SK-N-SH (cell line): ENCODE data around the gene EXOC6B. TPM values are rescaled to one million over a fixed set of nuclear protein-coding genes. Genes with fewer than 3 reads are reported as not detected.

ENCODE experiments used
- CTCF ChIA-PET: fragments of 300-600, 350-600 bp; formaldehyde crosslinking; extraction: SDS; loops from one replicate; lab custom pipeline; 2021; lab: Yijun Ruan, JAX
- POLR2A ChIA-PET: fragments of 350-600 bp; sonication (Branson Sonifier 250); formaldehyde crosslinking; extraction: SDS; loops from one replicate; lab custom pipeline; 2020; ENCODE audit warnings: antibody characterized with exemption, inconsistent platforms; lab: Yijun Ruan, JAX
- DNase-seq: peaks from one replicate; pipeline ENCODE4 v3.0.0; 2012
- H2AFZ ChIP-seq: fragments of 200-600 bp; sonication (generic); 2 replicates; pipeline ENCODE4 v1.8.1; 2016; ENCODE audit warnings: antibody characterized with exemption, mild to moderate bottlenecking, low read depth
- H3F3A ChIP-seq: fragments of 200-600 bp; sonication (generic); replicated peaks from 2 replicates; pipeline ENCODE3; 2016; ENCODE audit warnings: antibody characterized with exemption, mild to moderate bottlenecking; ENCODE audit not compliant: insufficient read depth
- H3K27ac ChIP-seq, 2 experiments: fragments of 200-500 bp in 1 of 2; fragments of 200-600 bp in 1 of 2; sonication (Bioruptor generic) in 1 of 2; sonication (generic), shearing (Covaris generic) in 1 of 2; 2 replicates each; pipeline versions ENCODE4 v1.5.1 to v1.6.1; 2014 to 2016; ENCODE audit warnings: low read depth in 2 of 2, inconsistent platforms in 1 of 2, low read length in 1 of 2, mild to moderate bottlenecking in 1 of 2, mixed read lengths in 1 of 2
- H3K27me3 ChIP-seq: fragments of 200-600 bp; sonication (generic), shearing (Covaris generic); 2 replicates; pipeline ENCODE4 v1.6.1; 2016; ENCODE audit warnings: mixed run types; ENCODE audit not compliant: insufficient read depth
- H3K36me3 ChIP-seq, 2 experiments: fragments of 200-500 bp in 1 of 2; fragments of 200-600 bp in 1 of 2; sonication (Bioruptor generic) in 1 of 2; sonication (generic) in 1 of 2; replicated peaks in 1 of 2; 2 replicates each; pipeline versions ENCODE3 to v1.5.1; 2014 to 2016; ENCODE audit warnings: low read length in 1 of 2, mild to moderate bottlenecking in 1 of 2; ENCODE audit not compliant: insufficient read depth in 2 of 2, control insufficient read depth in 1 of 2
- H3K4me1 ChIP-seq, 2 experiments: fragments of 200-500 bp in 1 of 2; fragments of 200-600 bp in 1 of 2; sonication (Bioruptor generic) in 1 of 2; sonication (generic), shearing (Covaris generic) in 1 of 2; 2 replicates each; pipeline versions ENCODE4 v1.5.1 to v1.6.1; 2014 to 2016; ENCODE audit warnings: low read depth in 1 of 2, low read length in 1 of 2, mixed run types in 1 of 2; ENCODE audit not compliant: insufficient read depth in 2 of 2, control insufficient read depth in 1 of 2
- H3K4me2 ChIP-seq: fragments of 200-600 bp; sonication (generic), shearing (Covaris generic); 2 replicates; pipeline ENCODE4 v1.6.1; 2017; ENCODE audit warnings: mixed run types
- H3K4me3 ChIP-seq, 2 experiments: fragments of 200-500 bp in 1 of 2; fragments of 200-600 bp in 1 of 2; sonication (Bioruptor generic) in 1 of 2; sonication (generic), shearing (Covaris generic) in 1 of 2; 2 replicates each; pipeline versions ENCODE4 v1.5.1 to v1.8.1; 2014 to 2016; ENCODE audit warnings: low read depth in 2 of 2, inconsistent platforms in 1 of 2, low read length in 1 of 2, mild to moderate bottlenecking in 1 of 2, mixed read lengths in 1 of 2, moderate library complexity in 1 of 2
- H3K79me2 ChIP-seq: fragments of 200-600 bp; sonication (generic); 2 replicates; pipeline ENCODE4 v1.8.1; 2017; ENCODE audit warnings: mild to moderate bottlenecking; ENCODE audit not compliant: insufficient read depth
- H3K9ac ChIP-seq: fragments of 200-600 bp; sonication (generic); 2 replicates; pipeline ENCODE4 v1.6.1; 2017; ENCODE audit warnings: mixed run types
- H3K9me2 ChIP-seq: fragments of 200-600 bp; sonication (generic); 2 replicates; pipeline ENCODE4 v1.6.1; 2017; ENCODE audit warnings: mixed run types
- H3K9me3 ChIP-seq: fragments of 200-600 bp; sonication (generic); 2 replicates; pipeline ENCODE4 v1.6.1; 2017; ENCODE audit warnings: mixed run types, mild to moderate bottlenecking, moderate library complexity
- H4K20me1 ChIP-seq: fragments of 200-600 bp; sonication (generic); 2 replicates; pipeline ENCODE4 v1.6.1; 2017; ENCODE audit warnings: mild to moderate bottlenecking, mixed run types; ENCODE audit not compliant: insufficient read depth
- CHD2 ChIP-seq: fragments of 150-350 bp; IDR thresholded peaks from 2 replicates; pipeline ENCODE4 v1.6.1; 2018; ENCODE audit warnings: low read length; ENCODE audit not compliant: partially characterized antibody
- ELF1 ChIP-seq: IDR thresholded peaks from 2 replicates; pipeline ENCODE4 v1.4.0; 2012
- EP300 ChIP-seq, 2 experiments: IDR thresholded peaks; 2 replicates each; pipeline versions ENCODE4 v1.4.0 to v1.6.1; 2012; ENCODE audit warnings: borderline replicate concordance in 1 of 2, low read depth in 1 of 2, low read length in 1 of 2
- FOSL2 ChIP-seq: IDR thresholded peaks from 2 replicates; pipeline ENCODE4 v1.4.0; 2012; ENCODE audit warnings: low read depth, mild to moderate bottlenecking, moderate library complexity, borderline replicate concordance
- FOXJ3 ChIP-seq: sonication (generic); formaldehyde crosslinking; IDR thresholded peaks from 2 replicates; pipeline ENCODE4 v1.5.1; 2020; ENCODE audit warnings: mild to moderate bottlenecking, missing genetic modification reagents
- GABPA ChIP-seq: IDR thresholded peaks from 2 replicates; pipeline ENCODE4 v1.4.0; 2012; ENCODE audit warnings: low read depth, mild to moderate bottlenecking
- GATA2 ChIP-seq: sonication (generic); formaldehyde crosslinking; IDR thresholded peaks from 2 replicates; pipeline ENCODE4 v1.5.0; 2020; ENCODE audit warnings: mild to moderate bottlenecking, missing genetic modification reagents
- IRF3 ChIP-seq: fragments of 150-350 bp; IDR thresholded peaks from 2 replicates; pipeline ENCODE4 v1.6.1; 2016; ENCODE audit warnings: mild to moderate bottlenecking, low read depth, low read length
- JUND ChIP-seq: IDR thresholded peaks from 2 replicates; pipeline ENCODE4 v1.4.0; 2012
- MEF2A ChIP-seq: IDR thresholded peaks from 2 replicates; pipeline ENCODE4 v1.4.0; 2012; ENCODE audit warnings: low read depth, borderline replicate concordance
- MXI1 ChIP-seq: IDR thresholded peaks from 2 replicates; pipeline ENCODE4 v1.6.1; 2012; ENCODE audit warnings: mild to moderate bottlenecking, low read depth, low read length, improper control_type of control experiment
- NRF1 ChIP-seq: IDR thresholded peaks from 2 replicates; pipeline ENCODE4 v1.6.1; 2012; ENCODE audit warnings: low read depth, mild to moderate bottlenecking, low read length
- RCOR1 ChIP-seq: fragments of 150-350 bp; IDR thresholded peaks from 2 replicates; pipeline ENCODE4 v1.6.1; 2017; ENCODE audit warnings: antibody characterized with exemption, low read length
- RFX5 ChIP-seq: IDR thresholded peaks from 2 replicates; pipeline ENCODE4 v1.6.1; 2012; ENCODE audit warnings: mild to moderate bottlenecking, improper control_type of control experiment, low read length
- RXRA ChIP-seq: IDR thresholded peaks from 2 replicates; pipeline ENCODE4 v1.4.0; 2012; ENCODE audit warnings: low read depth, mild to moderate bottlenecking, borderline replicate concordance
- SIN3A ChIP-seq: IDR thresholded peaks from 2 replicates; pipeline ENCODE4 v1.6.1; 2012; ENCODE audit warnings: low read depth, mild to moderate bottlenecking, low read length, moderate library complexity, borderline replicate concordance
- TEAD4 ChIP-seq: IDR thresholded peaks from 2 replicates; pipeline ENCODE4 v1.4.0; 2012; ENCODE audit warnings: mild to moderate bottlenecking, borderline replicate concordance; ENCODE audit not compliant: insufficient read depth
- USF1 ChIP-seq: IDR thresholded peaks from 2 replicates; pipeline ENCODE4 v1.4.0; 2012; ENCODE audit warnings: low read depth, borderline replicate concordance
- USF2 ChIP-seq: fragments of 150-350 bp; IDR thresholded peaks from 2 replicates; pipeline ENCODE4 v1.6.1; 2017; ENCODE audit warnings: antibody characterized with exemption, low read length, low read depth, borderline replicate concordance
- YY1 ChIP-seq: IDR thresholded peaks from 2 replicates; pipeline ENCODE4 v1.4.0; 2012; ENCODE audit warnings: low read depth, mild to moderate bottlenecking
- ZBTB33 ChIP-seq: IDR thresholded peaks from 2 replicates; pipeline ENCODE4 v1.4.0; 2012; ENCODE audit warnings: low read depth, borderline replicate concordance
- WGBS: methylation state at CpG from one replicate; pipeline ENCODE4 v1.1.6; 2017; ENCODE audit warnings: low lambda C conversion rate; 5-methylcytosine and 5-hydroxymethylcytosine counted together
- polyA plus RNA-seq, 3 experiments: library from polyadenylated mRNA; depleted of rRNA; stranded (reverse); fragments of >200 nt; gene quantifications; 2 replicates each; pipeline ENCODE4 v1.2.3, GENCODE V29; 2012
- TF ChIP-seq, protein P1 (sequence below): IDR thresholded peaks from 2 replicates; pipeline ENCODE4; 2012

EXOC6B gene
- polyA plus RNA-seq, 1 of the 3 experiments (the other 2 are of a cell fraction), result 7.4 TPM

- TF ChIP-seq FOSL2, result no peak
- TF ChIP-seq MEF2A, result no peak
- TF ChIP-seq FOXJ3, result no peak
- TF ChIP-seq USF1, result no peak
- no peak for TF ChIP-seq RFX5
- TF ChIP-seq ELF1, result no peak
- TF ChIP-seq, all 33 proteins: peak for 0
- POLR2A ChIA-PET, result no interaction called here
- Histone ChIP-seq H3K9me3 (no peaks in the 10 kb centered on the region), H3K4me3 (no peak overlapping the region), H3F3A (no peaks in the 10 kb centered on the region), H3K9ac (no peak overlapping the region), H3K4me2 (no peak overlapping the region), H4K20me1 (no peaks in the 10 kb centered on the region), H3K36me3 (no peaks in the 10 kb centered on the region), H3K9me2 (no peaks in the 10 kb centered on the region), H3K27ac (no peak overlapping the region), H3K4me1 (no peaks in the 10 kb centered on the region), H3K27me3 (no peaks in the 10 kb centered on the region), H2AFZ (no peak overlapping the region), H3K79me2 (no peaks in the 10 kb centered on the region)
- CTCF ChIA-PET, result interaction anchor here (1.5 kb wide), 1 partner anchor 231 kb away, joined by 4 read pairs; no protein-coding TSS in a partner anchor
- WGBS, result 69% methylated on average over 3 of the region's 3 CpGs
- DNase-seq, result no peak
Observed at GRCh38 chr2:72349016-72349415, 476.8 kb downstream of the EXOC6B start.

DNA sequence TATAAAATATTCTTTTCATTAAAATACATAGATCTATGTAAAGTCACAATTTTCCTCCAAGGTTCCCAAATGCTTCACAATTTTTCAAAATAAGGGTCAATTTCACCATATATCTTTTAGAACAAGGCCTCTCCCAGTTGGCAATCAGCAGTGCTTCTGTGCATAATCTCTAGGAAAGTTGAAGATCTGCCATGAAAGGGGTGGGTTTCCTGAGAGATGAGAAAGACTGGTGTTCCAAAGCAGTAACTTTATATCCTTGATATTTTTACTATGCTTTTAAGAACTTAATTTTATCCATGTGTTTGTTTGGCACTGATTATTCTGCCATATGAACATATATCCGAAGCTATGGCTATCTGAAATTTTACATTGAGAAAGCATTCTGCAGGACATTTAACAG, 478.8 kb downstream of the EXOC6B start:
- Histone ChIP-seq H4K20me1 (no peaks in the 10 kb centered on the region), H3K79me2 (no peaks in the 10 kb centered on the region), H3K27me3 (no peaks in the 10 kb centered on the region), H3K9me2 (no peaks in the 10 kb centered on the region), H3K9me3 (no peaks in the 10 kb centered on the region), H3K4me1 (no peaks in the 10 kb centered on the region), H3K4me2 (no peak overlapping the region), H3K9ac (no peak overlapping the region), H3K36me3 (no peaks in the 10 kb centered on the region), H3F3A (no peaks in the 10 kb centered on the region), H2AFZ (no peak overlapping the region), H3K4me3 (no peak overlapping the region), H3K27ac (no peak overlapping the region)
- WGBS, result 88% methylated on average over 1 of the region's 1 CpG
- POLR2A ChIA-PET, result no interaction called here
- DNase-seq, result no peak
- no peak for TF ChIP-seq TEAD4
- TF ChIP-seq FOXJ3, result no peak
- no peak for TF ChIP-seq USF2
- TF ChIP-seq MXI1, result no peak
- no peak for TF ChIP-seq ZBTB33
- no peak for TF ChIP-seq RXRA
- no peak for TF ChIP-seq NRF1
- TF ChIP-seq CHD2, result no peak
- TF ChIP-seq, protein P1, sequence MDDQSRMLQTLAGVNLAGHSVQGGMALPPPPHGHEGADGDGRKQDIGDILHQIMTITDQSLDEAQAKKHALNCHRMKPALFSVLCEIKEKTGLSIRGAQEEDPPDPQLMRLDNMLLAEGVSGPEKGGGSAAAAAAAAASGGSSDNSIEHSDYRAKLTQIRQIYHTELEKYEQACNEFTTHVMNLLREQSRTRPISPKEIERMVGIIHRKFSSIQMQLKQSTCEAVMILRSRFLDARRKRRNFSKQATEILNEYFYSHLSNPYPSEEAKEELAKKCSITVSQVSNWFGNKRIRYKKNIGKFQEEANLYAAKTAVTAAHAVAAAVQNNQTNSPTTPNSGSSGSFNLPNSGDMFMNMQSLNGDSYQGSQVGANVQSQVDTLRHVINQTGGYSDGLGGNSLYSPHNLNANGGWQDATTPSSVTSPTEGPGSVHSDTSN, result no peak
- no peak for TF ChIP-seq YY1
- no peak for TF ChIP-seq GABPA
- no peak for TF ChIP-seq SIN3A
- no peak for TF ChIP-seq MEF2A
- TF ChIP-seq RCOR1, result no peak
- TF ChIP-seq JUND, result no peak
- no peak for TF ChIP-seq FOSL2
- TF ChIP-seq EP300 (IDR thresholded peaks at IDR 0.05; ENCODE audit: borderline replicate concordance in 1 of 2, low read depth in 1 of 2, low read length in 1 of 2), result no peak
- no peak for TF ChIP-seq GATA2 (CRISPR knock-in tag)
- no peak for TF ChIP-seq IRF3
- no peak for TF ChIP-seq USF1
- CTCF ChIA-PET, result interaction anchor here (0.9 kb wide), 1 partner anchor 399 kb away, joined by 4 read pairs; no protein-coding TSS in a partner anchor
